HTR-8/SVneo (cell line): Measurements from ENCODE around the gene SLC25A22.

Source experiments
- DNase-seq: peaks from one replicate; pipeline ENCODE4 v3.0.0; 2011; ENCODE audit warnings: low spot score, mixed read lengths; ENCODE audit not compliant: insufficient read length
- FAIRE-seq: peaks from 2 replicates; lab custom pipeline; 2011; peaks lifted over from hg19 to GRCh38; lab: Jason Lieb, UNC

SLC25A22 gene

DNA sequence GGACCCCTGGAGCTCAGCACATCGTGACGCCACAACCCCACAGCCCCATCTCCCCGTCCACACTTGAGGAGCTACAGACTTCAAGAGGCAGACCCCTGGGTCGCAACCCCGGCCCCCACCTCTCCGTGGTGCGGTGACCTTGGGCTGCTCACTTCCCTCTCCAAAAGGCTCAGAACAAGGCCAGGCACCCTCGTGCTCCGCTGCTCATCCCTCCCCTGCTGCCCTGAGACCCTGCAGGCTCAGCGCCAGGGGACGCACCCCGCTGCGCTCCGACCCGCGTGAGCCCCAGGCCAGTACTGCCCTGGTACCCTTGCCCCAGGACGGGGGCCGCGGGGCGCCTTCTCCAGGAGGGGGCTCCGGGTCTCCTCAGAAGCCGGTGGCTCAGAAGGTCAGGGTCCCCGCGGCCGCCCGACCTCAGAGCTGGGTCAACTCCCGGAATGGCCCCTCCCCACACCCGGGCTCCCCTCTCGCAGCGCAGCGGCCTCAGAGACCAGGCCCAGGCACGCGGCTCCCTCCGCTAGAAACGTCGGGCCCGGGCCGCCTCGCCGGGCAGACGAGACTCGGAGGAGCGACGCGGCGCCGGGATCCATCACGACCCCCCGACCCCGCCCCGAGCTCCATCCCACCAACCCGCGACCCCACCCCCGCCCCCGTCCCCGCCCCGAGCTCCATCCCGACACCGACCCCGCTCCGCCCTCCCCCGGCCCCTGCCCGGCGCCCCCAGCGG is 21.4 kb downstream of the SLC25A22 start:
- FAIRE-seq (no peak), DNase-seq (no peak)

DNA sequence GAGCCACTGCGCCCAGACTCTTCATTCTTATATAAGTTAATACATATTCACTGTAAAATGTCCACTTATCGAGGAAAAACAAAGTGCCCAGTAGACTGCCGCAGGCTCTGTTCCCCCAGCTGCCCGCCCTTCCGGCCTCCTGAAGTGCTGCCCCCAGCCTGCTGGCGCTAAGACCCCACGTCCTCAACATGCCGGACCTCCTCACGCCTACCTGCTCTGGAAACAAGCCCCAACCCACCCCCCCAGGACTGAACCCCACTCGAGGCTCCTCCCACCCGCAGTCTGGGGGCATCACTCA is 21.9 kb downstream of the SLC25A22 start:
- no peak for FAIRE-seq
- no peak for DNase-seq

DNA sequence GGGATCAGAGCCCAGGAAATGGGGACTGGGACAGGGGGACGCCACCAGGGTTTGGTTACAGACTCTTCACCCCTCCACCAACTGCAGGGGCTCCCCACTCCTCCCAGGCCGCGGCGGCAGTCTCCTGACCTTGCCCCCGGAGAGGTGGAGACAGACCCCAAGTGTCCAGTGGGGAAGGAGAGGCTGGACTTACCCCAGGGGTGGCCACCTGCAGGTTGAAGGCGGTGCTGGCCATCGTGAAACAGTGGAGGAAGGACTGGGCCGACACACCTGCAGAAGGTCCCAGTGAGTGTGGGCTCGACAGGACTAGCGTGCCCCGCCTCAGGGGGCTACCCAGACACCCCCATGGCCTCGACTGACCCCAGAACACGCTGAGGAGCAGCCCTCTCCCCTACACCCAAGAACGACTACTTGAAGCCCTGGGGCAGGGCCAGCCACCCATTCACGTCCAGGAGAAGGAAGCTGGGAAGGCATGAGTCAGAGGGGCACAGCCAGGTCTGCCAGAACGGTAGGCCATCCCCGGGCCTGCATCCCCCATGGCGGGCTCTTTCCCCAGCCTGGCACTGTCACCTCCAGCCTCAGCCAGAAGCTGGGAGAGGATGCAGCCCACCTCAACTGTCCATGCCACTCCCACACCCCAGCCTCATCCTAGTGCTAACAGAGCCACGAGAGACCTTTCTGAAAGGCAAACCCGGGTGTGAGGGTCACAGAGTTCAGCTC is 23.0 kb downstream of the SLC25A22 start:
- no peak for DNase-seq
- FAIRE-seq: peak; percentile 23

DNA sequence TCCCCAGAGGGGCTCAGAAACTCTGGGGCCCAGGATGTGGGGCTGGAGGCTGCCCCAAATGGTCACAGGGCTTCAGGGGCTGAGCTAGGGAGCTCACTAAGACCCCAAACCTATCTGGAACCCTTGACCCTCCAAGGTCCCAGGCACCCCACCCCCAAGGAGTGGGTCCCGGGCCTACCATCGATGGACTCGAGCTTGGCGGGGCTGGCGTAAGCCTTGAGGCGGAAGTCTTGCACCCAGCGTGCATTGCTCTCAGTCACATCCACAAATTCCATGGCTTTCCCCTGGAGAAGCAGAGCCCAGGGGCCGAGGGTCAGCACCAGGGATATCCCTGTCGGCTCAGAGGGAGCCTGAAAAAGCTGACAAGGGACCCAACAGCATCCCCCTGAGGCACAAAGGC is 24.3 kb downstream of the SLC25A22 start:
- no peak for FAIRE-seq

DNA sequence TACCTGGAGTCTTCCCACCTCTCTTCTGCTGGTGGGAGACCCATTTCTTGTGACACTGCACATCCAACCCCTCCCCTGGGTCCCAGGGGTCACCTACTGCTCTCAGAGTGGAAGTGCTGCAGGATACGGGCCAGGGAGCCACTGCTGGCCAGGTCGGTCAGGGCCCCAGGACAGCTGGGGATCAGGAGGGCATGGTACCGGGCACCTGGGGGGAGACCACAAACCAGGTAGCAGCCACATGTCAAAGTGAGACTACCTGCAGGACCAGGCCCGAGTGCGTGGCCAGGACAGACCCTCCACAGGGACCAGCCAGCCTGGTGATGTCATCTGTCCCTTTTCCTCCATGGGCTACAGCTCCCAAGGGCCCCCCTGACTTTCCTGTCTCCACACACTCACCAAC is 24.7 kb downstream of the SLC25A22 start:
- DNase-seq (no peak), FAIRE-seq (no peak)

More for the DNA sequence above, 24.3 kb downstream of the SLC25A22 start:
- no peak for DNase-seq

DNA sequence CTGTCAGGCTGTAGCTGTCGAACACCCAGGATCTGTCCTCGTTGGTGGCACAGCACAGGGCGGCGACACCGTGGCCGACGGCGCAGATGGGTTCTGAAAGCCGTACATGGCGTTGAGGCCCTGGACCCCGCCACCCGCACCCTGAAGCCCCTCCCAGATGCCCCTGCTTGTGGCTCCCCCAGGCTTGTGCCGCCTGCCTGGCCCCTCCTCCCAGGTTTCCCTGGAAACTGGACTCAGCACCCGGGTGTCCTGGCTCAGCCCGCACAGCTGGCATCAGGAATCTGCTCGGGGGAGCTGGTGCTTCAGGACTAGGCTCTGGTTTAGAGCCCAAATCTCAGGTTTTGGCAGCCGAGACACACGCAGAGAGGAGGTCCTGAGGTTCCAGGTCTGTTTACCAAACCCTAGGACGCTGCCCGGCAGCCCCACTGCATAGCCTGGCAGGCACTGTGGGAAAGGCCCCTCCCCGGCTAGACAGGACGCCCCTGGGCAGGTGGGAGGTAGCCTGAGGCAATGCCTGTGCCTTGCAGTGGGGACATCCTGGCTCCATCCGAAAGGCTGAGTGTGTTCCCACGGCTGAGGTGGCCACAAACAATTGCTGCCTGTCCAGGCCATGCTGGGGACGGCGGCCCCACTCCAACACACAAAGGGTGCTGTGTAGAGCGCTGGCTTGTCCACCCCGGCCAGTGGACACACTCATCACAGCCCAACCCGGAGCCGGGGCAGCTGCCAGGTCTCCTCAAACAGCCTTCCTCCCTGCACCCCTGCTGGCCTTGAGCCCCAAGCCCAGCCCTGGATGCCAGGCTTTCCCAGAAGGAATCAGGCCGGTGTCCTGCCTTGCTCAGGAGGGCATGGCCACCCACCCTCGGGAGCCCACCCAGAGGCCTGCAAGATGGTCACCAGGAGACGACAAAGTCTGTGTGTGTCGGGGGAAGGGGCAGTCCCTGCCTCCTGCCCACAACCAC is 25.4 kb downstream of the SLC25A22 start:
- FAIRE-seq (no peak), DNase-seq (no peak)

DNA sequence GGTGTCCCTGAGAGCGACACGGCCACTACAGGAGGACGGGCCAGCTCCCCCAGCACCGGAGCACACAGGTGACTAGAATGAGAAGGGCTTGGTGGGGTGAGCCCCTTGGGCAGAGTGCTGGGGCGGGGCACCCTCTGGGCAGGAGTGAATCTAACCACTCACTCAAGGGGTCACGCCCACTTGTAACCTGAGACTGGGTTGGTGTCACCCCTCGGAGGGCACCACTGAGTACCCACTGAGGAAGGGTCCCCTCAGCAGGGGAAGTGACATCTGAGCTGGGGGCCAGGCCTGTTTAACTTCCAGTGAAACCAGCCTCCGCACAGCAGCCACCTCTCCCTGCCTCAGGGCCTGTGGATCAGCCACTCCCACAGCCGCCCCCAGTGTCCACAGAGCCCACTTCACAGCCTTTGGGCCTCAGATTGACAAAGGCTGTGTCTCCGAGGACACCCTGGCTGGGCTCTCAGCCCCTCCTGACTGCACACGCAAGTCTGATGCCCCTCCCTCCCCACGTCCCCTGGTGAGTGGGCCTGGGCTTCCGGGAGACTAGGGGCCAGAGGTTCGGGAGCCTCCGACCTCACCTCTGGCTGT is 26.4 kb downstream of the SLC25A22 start:
- FAIRE-seq (no peak), DNase-seq (no peak)

DNA sequence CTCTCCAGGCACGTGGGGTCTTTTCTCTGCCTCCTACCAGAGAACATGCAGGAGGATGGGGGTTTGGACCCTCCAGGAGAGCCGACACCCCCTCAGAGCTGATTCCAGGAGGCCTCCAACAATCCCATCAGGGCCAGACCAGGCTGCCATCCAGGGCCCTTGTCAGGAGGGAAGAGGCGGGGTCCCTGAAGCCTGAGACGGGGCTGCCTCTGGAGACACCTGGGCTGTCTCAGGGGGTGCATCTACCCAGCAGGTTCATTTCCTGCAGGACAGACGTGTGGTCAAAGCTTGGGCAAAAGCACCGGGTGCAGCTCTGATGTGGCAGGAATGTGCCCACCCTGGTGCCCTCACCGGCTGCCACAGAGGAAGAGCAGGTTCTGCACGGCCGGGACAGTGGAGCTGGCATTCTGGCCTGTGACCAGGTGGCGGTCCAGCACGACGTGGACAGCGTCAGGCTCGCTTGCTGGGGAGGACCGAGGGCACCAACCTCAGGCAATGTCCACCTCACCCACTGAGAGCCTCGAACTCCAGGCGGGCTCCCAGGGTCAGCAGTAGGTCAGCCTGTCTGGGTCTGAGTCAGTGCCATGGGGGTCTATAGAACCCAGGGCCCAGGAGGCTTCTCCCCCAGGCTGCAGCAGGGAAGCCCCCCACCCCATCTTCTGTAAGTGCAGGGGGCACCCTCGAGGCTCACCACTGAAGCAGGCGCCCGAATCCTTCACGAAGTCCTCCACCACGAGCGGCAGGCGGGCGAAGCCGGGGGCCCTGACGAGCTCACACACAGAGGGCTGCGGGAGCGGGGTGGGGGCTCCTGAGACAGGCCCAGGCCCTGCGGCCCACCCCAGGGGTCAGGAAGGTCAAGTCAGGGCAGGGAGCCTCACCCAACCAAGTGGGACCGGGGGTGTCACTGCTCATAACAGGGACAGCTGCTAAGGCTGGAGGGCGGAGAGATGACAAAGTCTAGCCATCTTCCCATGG is 27.2 kb downstream of the SLC25A22 start:
- no peak for FAIRE-seq
- no peak for DNase-seq

DNA sequence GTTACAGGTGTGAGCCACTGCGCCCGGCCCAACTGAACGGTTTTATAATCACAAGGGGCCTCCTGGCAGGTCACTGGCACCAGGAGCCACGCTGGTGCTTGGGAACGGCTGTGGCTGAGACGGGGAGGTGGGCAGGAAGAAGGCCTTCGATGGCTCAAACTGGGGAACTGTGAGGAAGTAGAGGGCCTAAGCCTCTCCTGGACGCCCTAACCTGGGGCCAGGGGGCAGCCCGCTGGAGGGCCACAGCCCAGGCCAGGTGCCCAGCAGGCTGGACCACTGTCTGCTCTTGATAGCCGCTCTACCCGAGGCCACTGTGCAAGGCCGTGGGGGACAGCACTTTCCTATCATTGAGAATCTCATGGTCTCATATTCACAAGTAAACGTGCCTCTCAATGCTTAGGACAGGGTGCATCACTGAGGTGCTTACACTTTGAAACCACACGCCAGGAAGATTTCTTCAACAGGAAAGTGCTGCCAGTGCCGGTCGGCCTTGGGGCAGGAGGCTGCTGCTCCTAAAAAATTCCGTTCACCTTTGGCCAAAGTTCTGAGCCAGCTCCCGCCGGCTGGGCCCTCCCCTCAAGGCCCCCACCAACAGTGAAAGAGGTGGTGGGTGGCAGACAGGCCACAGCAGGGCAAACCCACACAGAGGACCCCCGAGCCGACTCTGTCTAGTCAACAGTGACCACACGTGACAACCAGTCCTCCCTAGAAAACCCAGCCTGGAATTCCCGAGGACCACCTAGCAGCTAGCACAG is 28.0 kb downstream of the SLC25A22 start:
- DNase-seq: no peak
- FAIRE-seq: no peak

DNA sequence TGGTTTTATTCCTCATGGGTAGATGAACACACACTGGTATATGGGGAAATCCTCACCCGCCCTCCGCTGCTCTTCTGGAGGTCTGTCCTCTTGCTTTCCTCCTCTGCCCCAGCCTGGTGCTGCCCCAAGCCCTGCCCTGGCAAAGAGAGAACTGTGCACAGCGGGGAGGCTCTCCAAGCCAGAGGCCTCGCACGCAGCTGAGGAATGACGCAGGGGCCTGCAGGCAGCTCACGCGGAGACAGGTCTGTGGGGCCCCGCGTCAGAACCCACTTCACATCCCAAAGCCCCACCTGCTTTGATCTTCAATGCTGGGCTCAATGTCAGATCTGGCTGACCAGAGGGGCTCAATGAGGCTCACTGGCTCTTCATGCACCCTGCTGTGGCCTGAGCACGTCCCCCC is 30.8 kb downstream of the SLC25A22 start:
- DNase-seq (no peak), FAIRE-seq (no peak)

DNA sequence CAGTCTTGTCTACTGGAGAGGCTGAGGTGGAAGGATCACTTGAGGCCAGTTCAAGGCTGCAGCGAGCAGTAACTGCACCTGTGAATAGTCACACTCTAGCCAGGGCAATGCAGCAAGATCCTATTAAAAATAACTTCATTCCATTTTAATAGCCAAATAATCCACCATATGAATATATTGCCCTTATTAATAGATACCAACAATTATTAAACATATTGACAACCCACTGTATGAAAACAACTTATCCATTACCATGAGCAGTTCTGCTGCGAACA is 31.2 kb downstream of the SLC25A22 start:
- DNase-seq: no peak
- no peak for FAIRE-seq

DNA sequence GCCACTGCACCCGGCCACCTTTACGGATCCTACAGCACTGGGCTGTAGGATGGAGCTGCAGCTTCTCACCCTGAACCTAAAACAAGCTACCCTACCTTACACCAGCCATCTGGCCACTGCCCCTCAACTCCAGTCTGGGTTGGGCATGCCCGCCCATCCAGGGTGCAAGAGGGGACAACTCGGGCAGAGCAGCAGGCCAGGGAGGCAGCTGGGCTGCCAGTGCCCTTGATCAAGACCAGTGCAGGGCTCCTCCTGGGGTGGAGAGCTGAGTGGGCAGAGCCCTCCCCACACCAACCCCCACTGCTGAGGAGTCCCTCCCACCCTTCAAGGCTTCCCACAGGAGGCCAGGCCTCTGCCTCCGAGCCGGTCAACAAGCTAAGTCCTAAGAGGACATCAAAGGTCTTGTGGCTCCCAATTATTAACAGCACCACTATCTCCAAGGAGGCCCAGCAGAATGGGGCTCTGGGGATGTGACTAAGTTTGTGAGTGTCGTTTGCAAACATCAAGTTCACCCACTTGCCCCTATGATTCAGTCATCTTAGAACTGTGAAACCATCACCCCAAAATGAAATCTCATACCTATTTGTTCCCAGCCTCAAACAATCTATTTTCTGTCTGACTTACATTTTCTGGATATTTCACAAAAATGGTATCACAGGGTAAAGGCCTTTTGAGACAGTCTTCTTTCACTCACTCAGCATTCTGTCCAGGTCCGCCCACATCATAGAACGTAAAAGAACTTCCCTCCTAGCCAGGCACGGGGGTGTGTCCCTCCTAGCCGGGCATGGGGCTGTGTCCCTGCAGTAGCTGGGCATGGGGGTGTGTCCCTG is 31.8 kb downstream of the SLC25A22 start:
- DNase-seq (no peak), FAIRE-seq (no peak)

DNA sequence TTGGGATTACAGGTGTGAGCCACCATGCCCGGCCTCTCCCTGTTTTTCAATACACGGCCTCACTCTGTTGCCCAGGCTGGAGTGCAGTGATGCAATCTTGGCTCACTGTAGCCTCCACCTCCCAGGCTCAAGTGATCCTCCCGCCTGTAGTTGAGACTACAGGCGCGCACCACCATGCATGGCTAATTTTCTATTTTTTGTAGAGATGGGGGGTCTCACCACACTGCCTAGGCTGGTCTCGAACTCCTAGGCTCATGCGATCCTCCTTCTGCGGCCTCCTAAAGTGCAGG is 32.3 kb downstream of the SLC25A22 start:
- DNase-seq (no peak), FAIRE-seq (no peak)

DNA sequence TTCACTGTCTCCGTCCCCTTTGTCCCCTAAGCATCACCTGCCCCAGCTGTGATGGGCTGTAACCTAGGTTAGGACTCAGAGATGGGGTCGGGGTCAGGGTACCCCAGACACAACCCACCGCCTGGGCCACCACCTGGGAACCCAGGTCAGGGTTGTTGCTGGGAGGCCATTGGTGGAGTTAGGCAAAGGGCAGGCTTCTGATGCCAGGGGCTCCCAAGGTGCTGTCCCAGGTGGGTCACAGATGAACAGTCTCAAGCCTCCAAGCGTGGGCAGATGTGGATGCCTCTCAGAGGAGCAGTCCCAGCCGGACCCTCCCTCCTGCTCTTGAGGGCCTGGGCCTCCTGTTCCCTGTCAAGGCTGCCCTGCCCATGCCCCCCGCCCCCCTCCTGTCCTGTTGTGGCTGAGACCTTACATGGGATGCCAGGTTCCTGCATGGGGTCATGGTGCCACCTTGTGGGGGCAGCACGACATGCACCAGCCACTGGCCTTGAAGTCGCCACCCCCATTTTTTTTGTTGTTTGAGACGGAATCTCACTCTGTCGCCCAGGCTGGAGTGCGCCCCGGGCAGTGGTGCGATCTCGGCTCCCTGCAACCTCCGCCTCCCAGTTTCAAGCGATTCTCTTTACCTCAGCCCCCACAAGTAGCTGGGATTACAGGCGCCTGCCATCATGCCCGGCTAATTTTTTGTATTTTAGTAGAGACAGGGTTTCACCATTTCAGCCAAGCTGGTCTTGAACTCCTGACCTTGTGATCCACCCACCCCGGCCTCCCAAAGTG is 32.9 kb downstream of the SLC25A22 start:
- DNase-seq: peak; percentile 64
- FAIRE-seq: no peak

DNA sequence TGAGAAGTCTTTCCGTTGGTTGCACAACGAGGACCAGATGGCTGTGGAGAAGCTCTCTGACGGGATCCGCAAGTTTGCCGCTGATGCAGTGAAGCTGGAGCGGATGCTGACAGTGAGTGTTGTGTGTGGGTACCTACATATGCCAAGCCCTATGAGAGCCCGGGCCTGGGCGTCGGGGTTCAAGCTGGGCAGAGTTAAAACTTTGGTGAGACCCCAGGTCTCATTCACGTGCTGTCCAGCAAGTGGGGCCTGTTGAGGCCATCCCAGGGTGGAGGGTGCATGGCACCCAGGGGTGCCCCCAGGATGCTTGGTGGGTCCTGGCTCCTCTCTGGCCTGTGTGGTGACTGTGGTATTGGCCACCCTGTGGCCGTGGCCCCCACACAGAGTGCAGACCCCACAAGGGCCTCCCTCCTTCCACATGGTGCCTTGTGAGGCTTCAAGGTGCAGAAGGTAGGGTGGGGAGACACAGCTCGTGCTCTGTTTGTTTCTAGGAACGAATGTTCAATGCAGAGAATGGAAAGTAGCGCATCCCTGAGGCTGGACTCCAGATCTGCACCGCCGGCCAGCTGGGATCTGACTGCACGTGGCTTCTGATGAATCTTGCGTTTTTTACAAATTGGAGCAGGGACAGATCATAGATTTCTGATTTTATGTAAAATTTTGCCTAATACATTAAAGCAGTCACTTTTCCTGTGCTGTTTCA is 33.6 kb downstream of the SLC25A22 start:
- FAIRE-seq (no peak), DNase-seq (no peak)

DNA sequence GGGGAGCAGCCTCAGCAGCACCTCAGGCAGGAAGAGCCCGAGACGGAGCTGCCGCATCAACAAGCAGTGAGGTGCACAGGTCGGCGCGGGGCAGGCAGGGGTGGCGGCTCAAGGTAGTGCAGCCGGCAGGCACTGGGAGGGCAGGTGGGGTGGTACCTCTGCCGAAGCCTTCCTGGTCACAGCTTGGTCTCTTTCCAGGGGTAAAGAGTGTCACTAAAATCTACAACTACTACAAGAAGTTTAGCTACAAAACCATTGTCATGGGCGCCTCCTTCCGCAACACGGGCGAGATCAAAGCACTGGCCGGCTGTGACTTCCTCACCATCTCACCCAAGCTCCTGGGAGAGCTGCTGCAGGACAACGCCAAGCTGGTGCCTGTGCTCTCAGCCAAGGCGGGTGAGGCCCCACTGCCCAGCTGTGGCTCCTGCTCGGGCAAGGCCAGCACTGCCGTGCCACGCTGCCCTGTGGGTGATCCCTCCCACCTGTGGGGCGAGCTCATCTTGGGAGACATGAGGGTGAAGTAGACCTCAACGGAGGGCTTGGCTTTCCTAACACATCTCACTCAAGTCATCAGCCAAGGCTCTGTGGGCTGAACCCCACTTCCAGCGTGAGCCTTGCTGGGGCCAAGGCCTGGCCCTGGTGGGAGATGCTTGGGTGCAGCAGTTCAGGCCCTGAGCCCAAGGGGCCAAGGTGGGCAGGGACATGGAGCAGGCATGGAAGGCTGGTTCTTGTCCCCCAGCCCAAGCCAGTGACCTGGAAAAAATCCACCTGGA is 34.3 kb downstream of the SLC25A22 start:
- DNase-seq: no peak
- no peak for FAIRE-seq
